AG04449 (cell line): ENCODE measurements around the gene PATJ.

Source experiments
- CTCF ChIA-PET: fragments of 350-600 bp; formaldehyde crosslinking; extraction: SDS; loops from one replicate; lab custom pipeline; 2021; ENCODE audit warnings: antibody characterized with exemption; lab: Yijun Ruan, JAX
- POLR2A ChIA-PET: fragments of 400-600, 350-600 bp; formaldehyde crosslinking; extraction: SDS; loops from one replicate; lab custom pipeline; 2020; ENCODE audit warnings: antibody characterized with exemption, inconsistent platforms; lab: Yijun Ruan, JAX
- DNase-seq: peaks from one replicate; pipeline ENCODE4 v3.0.0-alpha.2; 2010; ENCODE audit warnings: low read depth, low spot score
- H3K4me3 ChIP-seq: 2 replicates; pipeline ENCODE4 v1.5.1; 2011; ENCODE audit warnings: low read depth, mild to moderate bottlenecking, control low read depth, low read length
- CTCF ChIP-seq: IDR thresholded peaks from one replicate; pipeline ENCODE4 v1.5.1; 2011; ENCODE audit warnings: mild to moderate bottlenecking, moderate library complexity, low read length, control low read depth, inconsistent platforms; ENCODE audit not compliant: insufficient read depth; ENCODE audit errors: missing control alignments

The PATJ gene

GRCh38 chr1:62029704-62030103 is 287.4 kb downstream of the PATJ start:
- TF ChIP-seq CTCF: no peak
- no peak overlapping the region for H3K4me3 ChIP-seq
- CTCF ChIA-PET: no interaction called here
- POLR2A ChIA-PET: no interaction called here
- DNase-seq: no peak

GRCh38 chr1:62034790-62035189 is 292.5 kb downstream of the PATJ start:
- no peak for TF ChIP-seq CTCF
- H3K4me3 ChIP-seq: no peak overlapping the region
- no peak for DNase-seq
- ChIA-PET POLR2A (no interaction called here), CTCF (no interaction called here)

- POLR2A ChIA-PET: no interaction called here
- CTCF ChIA-PET: no interaction called here
- TF ChIP-seq CTCF: no peak
- no peak for DNase-seq
- no peak overlapping the region for H3K4me3 ChIP-seq
These were observed 295.0 kb downstream of the PATJ start for GRCh38 chr1:62037274-62037673.

- H3K4me3 ChIP-seq: no peak overlapping the region
- no peak for TF ChIP-seq CTCF
- CTCF ChIA-PET: no interaction called here
- POLR2A ChIA-PET: no interaction called here
- DNase-seq: no peak
These were observed 296.5 kb downstream of the PATJ start for GRCh38 chr1:62038594-62039284.

- TF ChIP-seq CTCF: no peak
- POLR2A ChIA-PET: no interaction called here
- DNase-seq: no peak
- CTCF ChIA-PET: no interaction called here
- no peak overlapping the region for H3K4me3 ChIP-seq
These were observed 298.2 kb downstream of the PATJ start for GRCh38 chr1:62040450-62040849.

GRCh38 chr1:62040973-62041372 is 298.7 kb downstream of the PATJ start:
- no peak overlapping the region for H3K4me3 ChIP-seq
- POLR2A ChIA-PET: no interaction called here
- DNase-seq: no peak
- CTCF ChIA-PET: interaction anchor here (0.8 kb wide), 1 partner anchor 42 kb away, joined by 3 read pairs; no protein-coding TSS in a partner anchor
- TF ChIP-seq CTCF: no peak
